NT2/D1 (cell line): Measurements from ENCODE around the gene SFRP5.

ENCODE experiments used
- DNase-seq: peaks from one replicate; pipeline ENCODE4 v3.0.0-alpha.2; 2011; ENCODE audit warnings: low read depth, low spot score
- H3K27me3 ChIP-seq: 2 replicates; pipeline ENCODE4 v1.6.0; 2011; ENCODE audit warnings: mild to moderate bottlenecking; ENCODE audit not compliant: insufficient read length, insufficient read depth
- H3K36me3 ChIP-seq: 2 replicates; pipeline ENCODE4 v1.6.1; 2011; ENCODE audit warnings: mild to moderate bottlenecking, low read length, mixed read lengths; ENCODE audit not compliant: insufficient read depth, insufficient read length
- H3K4me1 ChIP-seq: 2 replicates; pipeline ENCODE4 v1.5.1; 2011; ENCODE audit not compliant: insufficient read depth, insufficient read length
- H3K4me3 ChIP-seq: 2 replicates; pipeline ENCODE4 v1.5.1; 2011; ENCODE audit warnings: low read depth; ENCODE audit not compliant: insufficient read length
- H3K9ac ChIP-seq: 2 replicates; pipeline ENCODE4 v1.6.0; 2011; ENCODE audit warnings: low read depth; ENCODE audit not compliant: insufficient read length
- H3K9me3 ChIP-seq: 2 replicates; pipeline ENCODE4 v1.5.1; 2011; ENCODE audit warnings: mild to moderate bottlenecking, low read length; ENCODE audit not compliant: insufficient read depth
- SUZ12 ChIP-seq: IDR thresholded peaks from 2 replicates; pipeline ENCODE4 v1.6.1; 2011; ENCODE audit not compliant: insufficient read length, insufficient read depth; ENCODE audit errors: extremely low read depth
- YY1 ChIP-seq: IDR thresholded peaks from 2 replicates; pipeline ENCODE4 v1.6.1; 2011; ENCODE audit not compliant: insufficient read length, insufficient read depth
- ZNF274 ChIP-seq: IDR thresholded peaks from 2 replicates; pipeline ENCODE4 v1.6.1; 2011; ENCODE audit warnings: mild to moderate bottlenecking, low read depth, low read length

The SFRP5 gene

GRCh38 chr10:97763411-97763810 lies 8.4 kb downstream of the SFRP5 start:
- H3K36me3 ChIP-seq = peaks cover 34% of the 10 kb centered on the region
- H3K27me3 ChIP-seq = no peaks in the 10 kb centered on the region
- H3K9me3 ChIP-seq = no peaks in the 10 kb centered on the region
- H3K4me3 ChIP-seq = no peak overlapping the region
- no peak overlapping the region for H3K9ac ChIP-seq
- DNase-seq = no peak
- H3K4me1 ChIP-seq = peaks cover 10% of the 10 kb centered on the region
- TF ChIP-seq ZNF274 (no peak), SUZ12 (no peak), YY1 (no peak)

- Histone ChIP-seq H3K27me3 (no peaks in the 10 kb centered on the region), H3K36me3 (peaks cover 34% of the 10 kb centered on the region), H3K4me1 (peaks cover 10% of the 10 kb centered on the region), H3K4me3 (no peak overlapping the region), H3K9me3 (no peaks in the 10 kb centered on the region), H3K9ac (no peak overlapping the region)
- no peak for TF ChIP-seq YY1
- DNase-seq = no peak
These were observed 9.0 kb downstream of the SFRP5 start for GRCh38 chr10:97762816-97763215.

GRCh38 chr10:97762056-97762455 lies 9.7 kb downstream of the SFRP5 start:
- H3K27me3 ChIP-seq = no peaks in the 10 kb centered on the region
- peaks cover 10% of the 10 kb centered on the region for H3K4me1 ChIP-seq
- H3K4me3 ChIP-seq = no peak overlapping the region
- no peak overlapping the region for H3K9ac ChIP-seq
- DNase-seq = no peak
- no peak for TF ChIP-seq ZNF274
- no peak for TF ChIP-seq YY1
- TF ChIP-seq SUZ12 = no peak
- no peaks in the 10 kb centered on the region for H3K9me3 ChIP-seq
- peaks cover 41% of the 10 kb centered on the region for H3K36me3 ChIP-seq

- Histone ChIP-seq H3K4me1 (peaks cover 10% of the 10 kb centered on the region), H3K9me3 (no peaks in the 10 kb centered on the region), H3K9ac (no peak overlapping the region), H3K4me3 (no peak overlapping the region), H3K36me3 (peaks cover 48% of the 10 kb centered on the region), H3K27me3 (no peaks in the 10 kb centered on the region)
- DNase-seq = no peak
- no peak for TF ChIP-seq SUZ12
- no peak for TF ChIP-seq YY1
- no peak for TF ChIP-seq ZNF274
These were observed 10.4 kb downstream of the SFRP5 start for GRCh38 chr10:97761331-97761865.

GRCh38 chr10:97760461-97761257 lies 11.1 kb downstream of the SFRP5 start:
- Histone ChIP-seq H3K9ac (no peak overlapping the region), H3K36me3 (peaks cover 50% of the 10 kb centered on the region), H3K4me1 (peaks cover 10% of the 10 kb centered on the region), H3K27me3 (no peaks in the 10 kb centered on the region), H3K9me3 (no peaks in the 10 kb centered on the region), H3K4me3 (no peak overlapping the region)
- no peak for DNase-seq
- TF ChIP-seq YY1 = no peak

- no peak overlapping the region for H3K4me3 ChIP-seq
- H3K9ac ChIP-seq = no peak overlapping the region
- peaks cover 57% of the 10 kb centered on the region for H3K36me3 ChIP-seq
- DNase-seq = no peak
- H3K27me3 ChIP-seq = no peaks in the 10 kb centered on the region
- no peaks in the 10 kb centered on the region for H3K9me3 ChIP-seq
- TF ChIP-seq SUZ12 = no peak
- no peak for TF ChIP-seq YY1
- no peak for TF ChIP-seq ZNF274
- H3K4me1 ChIP-seq = peaks cover 10% of the 10 kb centered on the region
These were observed 11.9 kb downstream of the SFRP5 start for GRCh38 chr10:97759946-97760345.

GRCh38 chr10:97759158-97759887 lies 12.5 kb downstream of the SFRP5 start:
- no peak for TF ChIP-seq ZNF274
- no peak for TF ChIP-seq SUZ12
- no peak for TF ChIP-seq YY1
- Histone ChIP-seq H3K9ac (no peak overlapping the region), H3K4me1 (peaks cover 9% of the 10 kb centered on the region), H3K9me3 (no peaks in the 10 kb centered on the region), H3K27me3 (no peaks in the 10 kb centered on the region), H3K4me3 (no peak overlapping the region), H3K36me3 (peaks cover 63% of the 10 kb centered on the region)
- DNase-seq = peak; percentile 68
